ENCODE data around the gene ZNF230. TPM values are rescaled to one million over a fixed set of nuclear protein-coding genes. Genes with fewer than 3 reads are reported as not detected.
A peak's percentile ranks its signal among the peaks of the same experiment; 100 is the strongest.

Gene ZNF230
- total RNA-seq, 1 donor, result 7.2 TPM

DNA sequence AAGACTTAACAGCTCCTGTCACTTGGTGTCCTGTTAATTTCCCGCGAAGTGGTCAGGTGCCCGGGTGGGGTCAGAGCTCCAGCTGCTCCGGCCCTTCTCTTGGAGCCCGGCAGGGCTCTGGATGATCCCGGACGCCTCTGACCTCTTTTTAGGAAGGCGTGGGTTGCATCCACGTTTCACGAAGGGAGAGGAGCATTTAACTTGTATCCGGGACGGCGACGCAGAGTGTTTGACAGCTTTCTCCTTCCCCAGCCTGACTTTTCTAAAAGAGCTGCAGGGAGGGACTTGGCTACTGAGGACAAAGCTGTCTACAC, 18.1 kb upstream of the ZNF230 start:
- H3K27ac ChIP-seq (ENCODE audit: low read depth, low read length), result peak overlapping the region; percentile 61

DNA sequence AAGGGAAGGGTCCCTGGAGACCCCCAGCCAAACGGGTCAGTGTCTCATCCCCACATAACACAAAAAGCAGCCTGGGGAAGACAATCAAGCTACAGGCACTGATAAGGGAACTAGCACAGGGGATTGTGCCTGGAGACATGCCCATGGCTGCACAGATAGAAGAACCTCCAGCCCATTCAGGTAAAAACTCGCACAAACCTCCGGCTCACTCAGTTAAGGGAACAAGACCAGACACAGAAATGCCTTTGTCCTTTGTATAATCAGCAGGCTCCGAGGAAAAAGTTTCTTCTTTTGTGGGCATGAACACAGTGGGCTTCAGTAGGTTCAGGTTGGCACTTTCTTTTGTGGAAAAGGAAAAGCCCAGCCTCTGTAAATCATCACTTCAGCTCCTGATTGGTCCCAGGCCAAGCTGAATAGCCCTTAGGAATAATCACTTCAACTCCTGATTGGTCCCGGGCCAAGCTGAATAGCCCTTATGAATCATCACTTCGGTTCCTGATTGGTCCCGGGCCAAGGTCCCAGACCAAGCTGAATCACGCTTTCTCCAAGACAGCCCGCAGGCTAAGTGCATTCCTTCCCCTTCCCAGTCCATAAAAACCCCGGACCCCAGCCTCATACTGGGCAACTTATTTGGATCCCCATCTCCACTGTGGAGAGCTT, 5.0 kb upstream of the ZNF230 start:
- Histone ChIP-seq H3K4me1 (ENCODE audit: insufficient read depth, low read length) (peaks cover 4% of the 10 kb centered on the region), H3K27ac (ENCODE audit: low read depth, low read length) (no peak overlapping the region), H4K20me1 (ENCODE audit: insufficient read depth, low read length) (no peaks in the 10 kb centered on the region), H3K27me3 (ENCODE audit: insufficient read depth, low read length) (no peaks in the 10 kb centered on the region), H2AFZ (ENCODE audit: low read length) (no peak overlapping the region), H3K9me3 (ENCODE audit: low read depth, low read length) (no peaks in the 10 kb centered on the region), H3K79me2 (ENCODE audit: insufficient read depth, low read length) (no peaks in the 10 kb centered on the region), H3K4me2 (ENCODE audit: insufficient read depth, low read length) (no peak overlapping the region), H3K4me3 (ENCODE audit: insufficient read depth, low read length) (no peak overlapping the region), H3K36me3 (ENCODE audit: insufficient read depth, low read length) (peaks cover 25% of the 10 kb centered on the region)
- TF ChIP-seq, protein P1, sequence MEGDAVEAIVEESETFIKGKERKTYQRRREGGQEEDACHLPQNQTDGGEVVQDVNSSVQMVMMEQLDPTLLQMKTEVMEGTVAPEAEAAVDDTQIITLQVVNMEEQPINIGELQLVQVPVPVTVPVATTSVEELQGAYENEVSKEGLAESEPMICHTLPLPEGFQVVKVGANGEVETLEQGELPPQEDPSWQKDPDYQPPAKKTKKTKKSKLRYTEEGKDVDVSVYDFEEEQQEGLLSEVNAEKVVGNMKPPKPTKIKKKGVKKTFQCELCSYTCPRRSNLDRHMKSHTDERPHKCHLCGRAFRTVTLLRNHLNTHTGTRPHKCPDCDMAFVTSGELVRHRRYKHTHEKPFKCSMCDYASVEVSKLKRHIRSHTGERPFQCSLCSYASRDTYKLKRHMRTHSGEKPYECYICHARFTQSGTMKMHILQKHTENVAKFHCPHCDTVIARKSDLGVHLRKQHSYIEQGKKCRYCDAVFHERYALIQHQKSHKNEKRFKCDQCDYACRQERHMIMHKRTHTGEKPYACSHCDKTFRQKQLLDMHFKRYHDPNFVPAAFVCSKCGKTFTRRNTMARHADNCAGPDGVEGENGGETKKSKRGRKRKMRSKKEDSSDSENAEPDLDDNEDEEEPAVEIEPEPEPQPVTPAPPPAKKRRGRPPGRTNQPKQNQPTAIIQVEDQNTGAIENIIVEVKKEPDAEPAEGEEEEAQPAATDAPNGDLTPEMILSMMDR (IDR thresholded peaks at IDR 0.05; ENCODE audit: extremely low read depth, low read depth, low read length), result no peak
- no peak for DNase-seq (ENCODE audit: insufficient read length, low spot score, missing footprints)

More for the DNA sequence above, 18.1 kb upstream of the ZNF230 start:
- peaks cover 5% of the 10 kb centered on the region for H3K36me3 ChIP-seq (ENCODE audit: insufficient read depth, low read length)
- TF ChIP-seq, protein P1 (IDR thresholded peaks at IDR 0.05; ENCODE audit: extremely low read depth, low read depth, low read length), result no peak
- peaks cover 33% of the 10 kb centered on the region for H3K79me2 ChIP-seq (ENCODE audit: insufficient read depth, low read length)
- peak overlapping the region; percentile 75 for H3K4me2 ChIP-seq (ENCODE audit: insufficient read depth, low read length)
- DNase-seq (ENCODE audit: insufficient read length, low spot score, missing footprints), result peak; percentile 60
- no peaks in the 10 kb centered on the region for H3K27me3 ChIP-seq (ENCODE audit: insufficient read depth, low read length)
- peak overlapping the region; percentile 80 for H3K4me3 ChIP-seq (ENCODE audit: insufficient read depth, low read length)
- H4K20me1 ChIP-seq (ENCODE audit: insufficient read depth, low read length), result no peaks in the 10 kb centered on the region
- H3K4me1 ChIP-seq (ENCODE audit: insufficient read depth, low read length), result peaks cover 5% of the 10 kb centered on the region
- H2AFZ ChIP-seq (ENCODE audit: low read length), result peak overlapping the region; percentile 98
- no peaks in the 10 kb centered on the region for H3K9me3 ChIP-seq (ENCODE audit: low read depth, low read length)

DNA sequence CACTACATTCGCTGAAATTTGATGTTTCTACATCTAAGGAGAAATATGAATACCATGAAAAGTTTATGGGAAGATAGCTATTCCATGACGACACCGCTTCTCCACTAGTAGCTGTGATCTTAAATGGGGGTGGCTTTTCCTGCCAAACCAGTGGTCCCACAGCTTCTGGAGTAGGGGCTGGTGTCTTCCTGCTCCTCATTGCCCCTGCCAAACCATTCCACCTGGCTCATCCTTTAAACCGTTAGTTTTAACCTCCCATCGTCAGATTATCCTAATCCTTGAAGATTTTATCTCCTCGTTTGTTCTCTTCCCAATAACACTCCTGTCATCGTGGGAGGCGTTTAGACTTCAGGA, 568 bp upstream of the ZNF230 start:
- Histone ChIP-seq H3K9me3 (ENCODE audit: low read depth, low read length) (no peaks in the 10 kb centered on the region), H3K36me3 (ENCODE audit: insufficient read depth, low read length) (peaks cover 3% of the 10 kb centered on the region), H3K27me3 (ENCODE audit: insufficient read depth, low read length) (no peaks in the 10 kb centered on the region), H3K79me2 (ENCODE audit: insufficient read depth, low read length) (peaks cover 18% of the 10 kb centered on the region), H3K27ac (ENCODE audit: low read depth, low read length) (peak overlapping the region; percentile 84), H3K4me3 (ENCODE audit: insufficient read depth, low read length) (peak overlapping the region; percentile 90), H3K4me1 (ENCODE audit: insufficient read depth, low read length) (peaks cover 12% of the 10 kb centered on the region), H2AFZ (ENCODE audit: low read length) (peak overlapping the region; percentile 100), H3K4me2 (ENCODE audit: insufficient read depth, low read length) (peak overlapping the region; percentile 99), H4K20me1 (ENCODE audit: insufficient read depth, low read length) (no peaks in the 10 kb centered on the region)
- TF ChIP-seq, protein P1 (IDR thresholded peaks at IDR 0.05; ENCODE audit: extremely low read depth, low read depth, low read length), result no peak
- DNase-seq (ENCODE audit: insufficient read length, low spot score, missing footprints), result no peak

DNA sequence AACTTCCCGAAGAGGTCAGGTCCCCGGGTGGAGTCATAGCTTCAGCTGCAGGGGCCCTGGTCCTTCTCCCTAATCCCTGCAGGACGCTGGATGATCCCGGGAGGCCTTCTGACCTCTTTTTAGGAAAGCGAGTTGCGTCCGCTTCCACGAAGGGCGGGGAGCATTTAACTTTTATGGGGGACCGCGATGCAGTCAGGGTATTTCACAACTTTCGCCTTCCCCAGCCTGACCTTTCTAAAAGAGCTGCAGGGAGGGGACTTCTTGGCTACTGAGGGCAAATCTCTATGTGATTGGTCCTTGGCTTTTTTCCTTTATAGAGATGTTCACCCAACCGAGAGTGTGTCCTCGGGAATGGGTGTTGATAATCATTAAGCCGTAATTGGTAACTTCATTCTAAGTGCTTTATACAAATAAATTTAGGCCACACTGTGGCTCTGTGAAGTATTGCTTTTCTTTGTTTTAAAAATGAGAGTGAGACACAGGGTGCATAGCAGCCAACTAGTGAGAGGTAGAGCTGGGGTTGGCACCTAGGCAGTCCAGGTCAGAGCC, 778 bp downstream of the ZNF230 start:
- no peaks in the 10 kb centered on the region for H3K9me3 ChIP-seq (ENCODE audit: low read depth, low read length)
- H3K27ac ChIP-seq (ENCODE audit: low read depth, low read length), result peak overlapping the region; percentile 84
- H3K4me3 ChIP-seq (ENCODE audit: insufficient read depth, low read length), result peak overlapping the region; percentile 90
- H3K4me1 ChIP-seq (ENCODE audit: insufficient read depth, low read length), result peaks cover 12% of the 10 kb centered on the region
- peaks cover 18% of the 10 kb centered on the region for H3K79me2 ChIP-seq (ENCODE audit: insufficient read depth, low read length)
- peak; percentile 8 for DNase-seq (ENCODE audit: insufficient read length, low spot score, missing footprints)
- peak overlapping the region; percentile 100 for H2AFZ ChIP-seq (ENCODE audit: low read length)
- TF ChIP-seq, protein P1 (IDR thresholded peaks at IDR 0.05; ENCODE audit: extremely low read depth, low read depth, low read length), result peak; percentile 14
- peak overlapping the region; percentile 99 for H3K4me2 ChIP-seq (ENCODE audit: insufficient read depth, low read length)
- no peaks in the 10 kb centered on the region for H3K27me3 ChIP-seq (ENCODE audit: insufficient read depth, low read length)
- H4K20me1 ChIP-seq (ENCODE audit: insufficient read depth, low read length), result no peaks in the 10 kb centered on the region
- peaks cover 10% of the 10 kb centered on the region for H3K36me3 ChIP-seq (ENCODE audit: insufficient read depth, low read length)

All from osteoblast (primary cell).